Osteocyte (in vitro differentiated cells): ENCODE data around the gene IRF9. TPM values are rescaled to one million over a fixed set of nuclear protein-coding genes. Genes with fewer than 3 reads are reported as not detected.

ENCODE experiments used
- DNase-seq: peaks from one replicate; pipeline ENCODE4 v3.0.0; 2021; ENCODE audit warnings: mixed read lengths; ENCODE audit not compliant: unreplicated experiment; ENCODE audit errors: extremely low spot score
- H3K27ac Mint-ChIP-seq: one replicate; pipeline ENCODE4 v1.8.0; 2021; ENCODE audit warnings: mild to moderate bottlenecking, mixed read lengths; ENCODE audit not compliant: unreplicated experiment
- H3K27me3 Mint-ChIP-seq: one replicate; pipeline ENCODE4 v1.8.0; 2021; ENCODE audit warnings: mixed read lengths; ENCODE audit not compliant: unreplicated experiment
- H3K36me3 Mint-ChIP-seq: one replicate; pipeline ENCODE4 v1.8.0; 2021; ENCODE audit warnings: mixed read lengths; ENCODE audit not compliant: unreplicated experiment
- H3K4me1 Mint-ChIP-seq: one replicate; pipeline ENCODE4 v1.8.0; 2021; ENCODE audit warnings: mixed read lengths; ENCODE audit not compliant: unreplicated experiment
- H3K4me3 Mint-ChIP-seq: one replicate; pipeline ENCODE4 v1.8.0; 2021; ENCODE audit warnings: mild to moderate bottlenecking, moderate library complexity, mixed read lengths; ENCODE audit not compliant: unreplicated experiment
- H3K9me3 Mint-ChIP-seq: one replicate; pipeline ENCODE4 v1.8.0; 2021; ENCODE audit warnings: mixed read lengths; ENCODE audit not compliant: unreplicated experiment
- CTCF ChIP-seq: fragments of 200-600 bp; sonication (generic); IDR thresholded peaks from 2 replicates; pipeline ENCODE4 v1.5.0; 2021; ENCODE audit warnings: antibody characterized with exemption, mild to moderate bottlenecking, moderate library complexity
- total RNA-seq: library from RNA; stranded (reverse); gene quantifications from 2 replicates; pipeline ENCODE4 v1.2.1, GENCODE V29; 2021

Gene IRF9
- total RNA-seq, 1 donor from 2014 or later = 58.9 TPM

GRCh38 chr14:24115422-24116127 lies 45.5 kb upstream of the IRF9 start:
- H3K4me3 Mint-ChIP-seq = peak overlapping the region; percentile 95
- no peaks in the 10 kb centered on the region for H3K9me3 Mint-ChIP-seq
- H3K27me3 Mint-ChIP-seq = no peaks in the 10 kb centered on the region
- no peak for DNase-seq
- no peak for TF ChIP-seq CTCF
- peaks cover 14% of the 10 kb centered on the region for H3K4me1 Mint-ChIP-seq
- H3K36me3 Mint-ChIP-seq = peaks cover 20% of the 10 kb centered on the region
- peak overlapping the region; percentile 99 for H3K27ac Mint-ChIP-seq

DNA sequence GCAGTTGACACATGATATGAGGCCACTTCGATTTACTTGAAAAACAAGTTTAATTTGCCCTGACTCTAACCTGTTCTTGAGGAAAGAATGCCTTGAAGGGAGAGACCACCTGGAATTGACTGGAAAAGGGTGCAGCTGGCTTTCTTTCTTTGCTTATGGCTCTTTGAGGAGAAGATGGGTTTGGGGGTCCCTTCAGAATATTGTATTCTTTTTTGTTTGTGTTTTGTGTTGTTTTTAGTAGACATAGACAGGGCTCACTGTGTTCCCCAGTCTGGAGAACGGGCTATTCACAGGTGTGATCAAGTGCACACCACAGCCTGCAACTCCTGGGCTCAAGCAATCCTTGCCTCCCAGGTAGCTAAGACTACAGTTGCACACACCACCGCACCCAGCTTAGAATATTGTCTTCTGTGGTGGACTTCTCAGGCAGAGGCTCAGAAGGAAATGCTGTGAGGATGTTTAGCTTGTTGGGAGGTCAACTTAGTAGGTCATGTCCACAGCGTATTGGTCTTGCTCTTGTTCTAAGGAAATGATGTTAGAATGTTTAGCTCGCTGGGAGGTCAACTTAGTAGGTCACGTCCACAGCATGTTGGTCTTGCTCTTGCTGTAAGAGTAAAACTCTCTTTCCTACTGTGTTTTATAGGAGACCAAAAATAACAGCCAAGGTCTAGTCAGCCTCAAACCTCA lies 44.8 kb upstream of the IRF9 start:
- peak overlapping the region; percentile 95 for H3K4me3 Mint-ChIP-seq
- no peak for DNase-seq
- peaks cover 24% of the 10 kb centered on the region for H3K36me3 Mint-ChIP-seq
- peaks cover 14% of the 10 kb centered on the region for H3K4me1 Mint-ChIP-seq
- no peaks in the 10 kb centered on the region for H3K9me3 Mint-ChIP-seq
- no peak overlapping the region for H3K27ac Mint-ChIP-seq
- H3K27me3 Mint-ChIP-seq = no peaks in the 10 kb centered on the region
- no peak for TF ChIP-seq CTCF

DNA sequence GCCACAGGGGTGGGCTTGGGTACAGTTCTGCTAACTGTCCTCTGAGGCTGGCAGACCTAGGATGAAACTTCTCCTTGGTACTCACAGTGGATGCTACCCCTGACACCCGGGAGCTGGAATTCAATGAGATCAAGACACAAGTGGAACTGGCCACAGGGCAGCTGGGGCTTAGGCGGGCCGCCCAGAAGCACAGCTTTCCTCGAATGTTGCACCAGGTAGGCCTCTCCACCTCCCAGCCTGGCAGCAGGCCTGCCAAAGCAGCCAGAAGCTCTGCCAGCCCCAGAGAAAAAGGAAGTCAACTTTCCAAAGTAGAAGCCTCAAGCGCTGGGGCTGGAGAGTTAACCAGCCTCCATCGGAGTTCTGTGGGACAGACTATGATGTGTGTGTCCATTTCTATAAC lies 43.9 kb upstream of the IRF9 start:
- peaks cover 29% of the 10 kb centered on the region for H3K36me3 Mint-ChIP-seq
- H3K4me1 Mint-ChIP-seq = peaks cover 14% of the 10 kb centered on the region
- H3K4me3 Mint-ChIP-seq = no peak overlapping the region
- H3K27ac Mint-ChIP-seq = no peak overlapping the region
- no peak for TF ChIP-seq CTCF
- no peak for DNase-seq
- H3K27me3 Mint-ChIP-seq = no peaks in the 10 kb centered on the region
- no peaks in the 10 kb centered on the region for H3K9me3 Mint-ChIP-seq

- no peaks in the 10 kb centered on the region for H3K9me3 Mint-ChIP-seq
- peaks cover 12% of the 10 kb centered on the region for H3K4me1 Mint-ChIP-seq
- no peaks in the 10 kb centered on the region for H3K27me3 Mint-ChIP-seq
- H3K27ac Mint-ChIP-seq = no peak overlapping the region
- peaks cover 38% of the 10 kb centered on the region for H3K36me3 Mint-ChIP-seq
- H3K4me3 Mint-ChIP-seq = no peak overlapping the region
- DNase-seq = no peak
- no peak for TF ChIP-seq CTCF
Measured at GRCh38 chr14:24119691-24120090, 41.4 kb upstream of the IRF9 start.

- H3K9me3 Mint-ChIP-seq = no peaks in the 10 kb centered on the region
- no peaks in the 10 kb centered on the region for H3K27me3 Mint-ChIP-seq
- peaks cover 38% of the 10 kb centered on the region for H3K36me3 Mint-ChIP-seq
- H3K4me1 Mint-ChIP-seq = peaks cover under 1% of the 10 kb centered on the region
- DNase-seq = no peak
- no peak overlapping the region for H3K27ac Mint-ChIP-seq
- no peak for TF ChIP-seq CTCF
- no peak overlapping the region for H3K4me3 Mint-ChIP-seq
Measured at GRCh38 chr14:24121210-24121609, 39.9 kb upstream of the IRF9 start.
